ENCODE results near the gene CFAP97.
"Not testable (repeated sequence)": the region's sequence is repeated elsewhere in the genome, so short reads cannot be mapped to it uniquely, and the experiment has no call there.

CFAP97 gene

GRCh38 chr4:185242749-185243533, 39.1 kb upstream of the CFAP97 start:
- TF ChIP-seq CTCF (conservative IDR thresholded peaks at IDR 0.05; ENCODE audit: low read depth, low read length) = no peak
- H3K4me3 ChIP-seq (ENCODE audit: low read length) = no peak overlapping the region
- no peak for DNase-seq (ENCODE audit: low read depth)

GRCh38 chr4:185240486-185240885, 36.7 kb upstream of the CFAP97 start:
- not testable (repeated sequence) for DNase-seq (ENCODE audit: low read depth); H3K4me3 ChIP-seq (ENCODE audit: low read length)

- H3K4me3 ChIP-seq (ENCODE audit: low read length) = no peak overlapping the region
- DNase-seq (ENCODE audit: low read depth) = no peak
- no peak for TF ChIP-seq CTCF (conservative IDR thresholded peaks at IDR 0.05; ENCODE audit: low read depth, low read length)
These were observed 35.0 kb upstream of the CFAP97 start for GRCh38 chr4:185238750-185239149.

- DNase-seq (ENCODE audit: low read depth) = no peak
- no peak for TF ChIP-seq CTCF (conservative IDR thresholded peaks at IDR 0.05; ENCODE audit: low read depth, low read length)
- no peak overlapping the region for H3K4me3 ChIP-seq (ENCODE audit: low read length)
These were observed 34.4 kb upstream of the CFAP97 start for GRCh38 chr4:185238215-185238681.

GRCh38 chr4:185237175-185237574, 33.4 kb upstream of the CFAP97 start:
- H3K4me3 ChIP-seq (ENCODE audit: low read length) = no peak overlapping the region
- TF ChIP-seq CTCF (conservative IDR thresholded peaks at IDR 0.05; ENCODE audit: low read depth, low read length) = no peak
- DNase-seq (ENCODE audit: low read depth) = no peak

- no peak overlapping the region for H3K4me3 ChIP-seq (ENCODE audit: low read length)
- DNase-seq (ENCODE audit: low read depth) = peak; percentile 50
- no peak for TF ChIP-seq CTCF (conservative IDR thresholded peaks at IDR 0.05; ENCODE audit: low read depth, low read length)
These were observed 32.2 kb upstream of the CFAP97 start for GRCh38 chr4:185235843-185236503.

GRCh38 chr4:185235119-185235842, 31.5 kb upstream of the CFAP97 start:
- no peak overlapping the region for H3K4me3 ChIP-seq (ENCODE audit: low read length)
- no peak for DNase-seq (ENCODE audit: low read depth)
- TF ChIP-seq CTCF (conservative IDR thresholded peaks at IDR 0.05; ENCODE audit: low read depth, low read length) = no peak
